Measurements from ENCODE around the gene SRD5A1. TPM values are rescaled to one million over a fixed set of nuclear protein-coding genes. Genes with fewer than 3 reads are reported as not detected.
"Not testable (repeated sequence)": the region's sequence is repeated elsewhere in the genome, so short reads cannot be mapped to it uniquely, and the experiment has no call there.

Gene SRD5A1
- total RNA-seq, 2 donors from 2014 or later: 4.0 to 4.2 TPM

- no peak for DNase-seq (ENCODE audit: low spot score)
- intact Hi-C loops (cut with DNase I): loop anchor here (10.0 kb wide), 2 partner anchors 70 to 110 kb away; no protein-coding TSS in a partner anchor
Measured at GRCh38 chr5:6634788-6635430, 1.7 kb downstream of the SRD5A1 start.

- DNase-seq (ENCODE audit: low spot score): no peak
- intact Hi-C loops (cut with DNase I): loop anchor here (10.0 kb wide), 2 partner anchors 69 to 109 kb away; no protein-coding TSS in a partner anchor
Measured at GRCh38 chr5:6636293-6636692, 3.1 kb downstream of the SRD5A1 start.

- intact Hi-C loops (cut with DNase I): loop anchor here (10.0 kb wide), 2 partner anchors 68 to 108 kb away; no protein-coding TSS in a partner anchor
- no peak for DNase-seq (ENCODE audit: low spot score)
Measured at GRCh38 chr5:6637022-6637421, 3.8 kb downstream of the SRD5A1 start.

GRCh38 chr5:6637590-6637989, 4.3 kb downstream of the SRD5A1 start:
- intact Hi-C loops (cut with DNase I): loop anchor here (10.0 kb wide), 2 partner anchors 67 to 107 kb away; no protein-coding TSS in a partner anchor

GRCh38 chr5:6638236-6638635, 5.0 kb downstream of the SRD5A1 start:
- intact Hi-C loops (cut with DNase I): loop anchor here (10.0 kb wide), 2 partner anchors 67 to 107 kb away; no protein-coding TSS in a partner anchor

More at GRCh38 chr5:6637590-6637989, 4.3 kb downstream of the SRD5A1 start:
- DNase-seq (ENCODE audit: low spot score): no peak

GRCh38 chr5:6642655-6643054, 9.4 kb downstream of the SRD5A1 start:
- intact Hi-C loops (cut with DNase I): no loop called here
- no peak for DNase-seq (ENCODE audit: low spot score)

More at GRCh38 chr5:6638236-6638635, 5.0 kb downstream of the SRD5A1 start:
- DNase-seq (ENCODE audit: low spot score): no peak

GRCh38 chr5:6644794-6645241, 11.6 kb downstream of the SRD5A1 start:
- intact Hi-C loops (cut with DNase I): no loop called here
- no peak for DNase-seq (ENCODE audit: low spot score)

GRCh38 chr5:6645571-6646362, 12.5 kb downstream of the SRD5A1 start:
- intact Hi-C loops (cut with DNase I); DNase-seq (ENCODE audit: low spot score): not testable (repeated sequence)

- intact Hi-C loops (cut with DNase I): no loop called here
- no peak for DNase-seq (ENCODE audit: low spot score)
Measured at GRCh38 chr5:6649186-6649585, 15.9 kb downstream of the SRD5A1 start.

- intact Hi-C loops (cut with DNase I): no loop called here
- no peak for DNase-seq (ENCODE audit: low spot score)
Measured at GRCh38 chr5:6649681-6650080, 16.4 kb downstream of the SRD5A1 start.

GRCh38 chr5:6652025-6652424, 18.8 kb downstream of the SRD5A1 start:
- no peak for DNase-seq (ENCODE audit: low spot score)
- intact Hi-C loops (cut with DNase I): no loop called here

GRCh38 chr5:6655432-6655831, 22.2 kb downstream of the SRD5A1 start:
- intact Hi-C loops (cut with DNase I): no loop called here
- DNase-seq (ENCODE audit: low spot score): no peak

GRCh38 chr5:6656680-6657079, 23.4 kb downstream of the SRD5A1 start:
- intact Hi-C loops (cut with DNase I): no loop called here
- no peak for DNase-seq (ENCODE audit: low spot score)

- intact Hi-C loops (cut with DNase I): no loop called here
- no peak for DNase-seq (ENCODE audit: low spot score)
Measured at GRCh38 chr5:6659941-6660684, 26.9 kb downstream of the SRD5A1 start.

GRCh38 chr5:6660688-6661087, 27.4 kb downstream of the SRD5A1 start:
- no peak for DNase-seq (ENCODE audit: low spot score)
- intact Hi-C loops (cut with DNase I): no loop called here

GRCh38 chr5:6666762-6667161, 33.5 kb downstream of the SRD5A1 start:
- intact Hi-C loops (cut with DNase I): no loop called here

GRCh38 chr5:6667648-6668047, 34.4 kb downstream of the SRD5A1 start:
- DNase-seq (ENCODE audit: low spot score): no peak
- intact Hi-C loops (cut with DNase I): no loop called here

More at GRCh38 chr5:6666762-6667161, 33.5 kb downstream of the SRD5A1 start:
- DNase-seq (ENCODE audit: low spot score): no peak

GRCh38 chr5:6668717-6669116, 35.5 kb downstream of the SRD5A1 start:
- intact Hi-C loops (cut with DNase I); DNase-seq (ENCODE audit: low spot score): not testable (repeated sequence)

- no peak for DNase-seq (ENCODE audit: low spot score)
- intact Hi-C loops (cut with DNase I): no loop called here
Measured at GRCh38 chr5:6673031-6673430, 39.8 kb downstream of the SRD5A1 start.

GRCh38 chr5:6673963-6674362, 40.7 kb downstream of the SRD5A1 start:
- no peak for DNase-seq (ENCODE audit: low spot score)
- intact Hi-C loops (cut with DNase I): no loop called here

Data from posterior vena cava (tissue), 2 donors.